GM23248 (cell line): ENCODE measurements around the gene ZNF70. TPM values are rescaled to one million over a fixed set of nuclear protein-coding genes. Genes with fewer than 3 reads are reported as not detected.

Source experiments
- DNase-seq: peaks from one replicate; pipeline ENCODE4 v3.0.0-alpha.2; 2015
- H2AFZ ChIP-seq: fragments of 200-600 bp; sonication (generic); 2 replicates; pipeline ENCODE4 v1.6.1; 2016; ENCODE audit warnings: antibody characterized with exemption
- H3F3A ChIP-seq: fragments of 200-600 bp; sonication (generic); 2 replicates; pipeline ENCODE4 v1.6.1; 2016; ENCODE audit warnings: mild to moderate bottlenecking, antibody characterized with exemption, mixed run types; ENCODE audit not compliant: insufficient read depth
- H3K27ac ChIP-seq: fragments of 200-600 bp; sonication (generic); 2 replicates; pipeline ENCODE4 v1.5.1; 2016; ENCODE audit warnings: mild to moderate bottlenecking
- H3K27me3 ChIP-seq: fragments of 200-600 bp; sonication (generic); replicated peaks from 2 replicates; pipeline ENCODE4 v1.6.1; 2016; ENCODE audit warnings: mild to moderate bottlenecking; ENCODE audit not compliant: insufficient read depth
- H3K36me3 ChIP-seq: fragments of 200-600 bp; sonication (generic); 2 replicates; pipeline ENCODE4 v1.6.1; 2016; ENCODE audit warnings: low read depth, mild to moderate bottlenecking
- H3K4me1 ChIP-seq: fragments of 200-600 bp; sonication (generic); 2 replicates; pipeline ENCODE4 v1.6.1; 2016; ENCODE audit warnings: mild to moderate bottlenecking; ENCODE audit not compliant: insufficient read depth
- H3K4me2 ChIP-seq: fragments of 200-600 bp; sonication (generic); one replicate; pipeline ENCODE4 v1.6.1; 2016; ENCODE audit warnings: mild to moderate bottlenecking; ENCODE audit not compliant: unreplicated experiment
- H3K4me3 ChIP-seq: fragments of 200-600 bp; sonication (generic); 2 replicates; pipeline ENCODE4 v1.5.1; 2016; ENCODE audit warnings: mild to moderate bottlenecking
- H3K79me2 ChIP-seq: fragments of 200-600 bp; sonication (generic); 2 replicates; pipeline ENCODE4 v1.6.1; 2016; ENCODE audit warnings: mild to moderate bottlenecking; ENCODE audit not compliant: insufficient read depth
- H3K9ac ChIP-seq: fragments of 200-600 bp; sonication (generic); 2 replicates; pipeline ENCODE4 v1.6.1; 2016; ENCODE audit warnings: mild to moderate bottlenecking
- H3K9me2 ChIP-seq: fragments of 200-600 bp; sonication (generic); 2 replicates; pipeline ENCODE4 v1.6.1; 2016; ENCODE audit warnings: mixed run types, mild to moderate bottlenecking, moderate library complexity; ENCODE audit not compliant: insufficient read depth
- H3K9me3 ChIP-seq: fragments of 200-600 bp; sonication (generic); one replicate; pipeline ENCODE4 v1.6.1; 2017; ENCODE audit warnings: low read depth
- H4K20me1 ChIP-seq: fragments of 200-600 bp; sonication (generic); 2 replicates; pipeline ENCODE4 v1.6.0; 2016; ENCODE audit not compliant: insufficient read depth
- EZH2 ChIP-seq: fragments of 200-600 bp; sonication (generic); IDR thresholded peaks from 2 replicates; pipeline ENCODE4 v1.6.1; 2018; ENCODE audit warnings: antibody characterized with exemption, mild to moderate bottlenecking; ENCODE audit not compliant: insufficient read depth, poor library complexity, severe bottlenecking
- EZH2phosphoT487 ChIP-seq: fragments of 200-600 bp; sonication (generic); IDR thresholded peaks from 2 replicates; pipeline ENCODE4 v1.6.1; 2018; ENCODE audit warnings: antibody characterized with exemption, moderate library complexity, mild to moderate bottlenecking, low read depth; ENCODE audit not compliant: insufficient read depth
- WGBS, 2 experiments: methylation state at CpG; one replicate each; pipeline ENCODE4 v1.1.6; 2015 to 2017; ENCODE audit warnings: low lambda C conversion rate in 2 of 2, low coverage in 1 of 2; ENCODE audit errors: missing lambda C conversion rate in 2 of 2; 5-methylcytosine and 5-hydroxymethylcytosine counted together
- in situ Hi-C: fragments of 300-500 bp; cut with MboI; formaldehyde crosslinking; loops from 2 replicates; pipeline ENCODE4 v1.15.0; 2020
- polyA plus RNA-seq: library from polyadenylated mRNA; unstranded; fragments of >200 nt; fragmentation: Nextera tagmentation; extraction: Ambion mirVana; gene quantifications from 2 replicates; pipeline ENCODE4 v1.2.1, GENCODE V29; 2016
- total RNA-seq: library from RNA; depleted of rRNA; stranded (reverse); fragments of >200 nt; shearing (Covaris generic); gene quantifications from 2 replicates; pipeline ENCODE4 v1.2.3, GENCODE V29; 2014

The ZNF70 gene
- total and polyA plus RNA-seq, 2 experiments from 2014 or later, result 1.0 to 2.5 TPM

- 91 to 96% methylated on average over 11 of the region's 11 CpGs for WGBS, 2 experiments
- no peak for TF ChIP-seq EZH2
- no peak for TF ChIP-seq EZH2phosphoT487
Observed at GRCh38 chr22:23697031-23697970, 53.6 kb downstream of the ZNF70 start.

GRCh38 chr22:23696326-23696851 is 54.5 kb downstream of the ZNF70 start:
- Histone ChIP-seq H3K4me2 (no peak overlapping the region), H2AFZ (no peak overlapping the region), H3K4me1 (no peaks in the 10 kb centered on the region), H3K79me2 (peaks cover 7% of the 10 kb centered on the region; the same call in 1 of the 2 replicates), H3F3A (no peaks in the 10 kb centered on the region), H3K27ac (no peak overlapping the region), H3K36me3 (peaks cover 6% of the 10 kb centered on the region; the same call in 1 of the 2 replicates), H3K9me3 (no peaks in the 10 kb centered on the region), H3K4me3 (no peak overlapping the region), H3K27me3 (no peaks in the 10 kb centered on the region), H4K20me1 (no peaks in the 10 kb centered on the region), H3K9ac (no peak overlapping the region), H3K9me2 (no peaks in the 10 kb centered on the region)
- in situ Hi-C loops, result no loop called here
- 97% methylated on average over 9 to 13 of the region's 13 CpGs for WGBS, 2 experiments
- TF ChIP-seq EZH2 (no peak), EZH2phosphoT487 (no peak)
- DNase-seq, result no peak

More at GRCh38 chr22:23697031-23697970, 53.6 kb downstream of the ZNF70 start:
- Histone ChIP-seq H3K4me2 (no peak overlapping the region), H3K27me3 (no peaks in the 10 kb centered on the region), H3K9me3 (no peaks in the 10 kb centered on the region), H3K4me3 (no peak overlapping the region), H3F3A (no peaks in the 10 kb centered on the region), H3K36me3 (peaks cover 6% of the 10 kb centered on the region; the same call in 1 of the 2 replicates), H3K9me2 (no peaks in the 10 kb centered on the region), H4K20me1 (no peaks in the 10 kb centered on the region), H3K27ac (no peak overlapping the region), H3K9ac (no peak overlapping the region), H2AFZ (no peak overlapping the region), H3K4me1 (no peaks in the 10 kb centered on the region), H3K79me2 (peaks cover 14% of the 10 kb centered on the region; the same call in 1 of the 2 replicates)
- in situ Hi-C loops, result no loop called here
- no peak for DNase-seq

GRCh38 chr22:23695571-23696325 is 55.2 kb downstream of the ZNF70 start:
- TF ChIP-seq EZH2phosphoT487 (no peak), EZH2 (no peak)
- no peaks in the 10 kb centered on the region for H3K9me2 ChIP-seq
- H3K9me3 ChIP-seq, result no peaks in the 10 kb centered on the region
- H3K79me2 ChIP-seq, result 0 out of 2 replicates have a peak, but pooled peaks cover 5% of the 10 kb centered on the region
- H3K4me3 ChIP-seq, result no peak overlapping the region
- DNase-seq, result no peak
- no peaks in the 10 kb centered on the region for H3F3A ChIP-seq
- no peaks in the 10 kb centered on the region for H4K20me1 ChIP-seq
- no peaks in the 10 kb centered on the region for H3K4me1 ChIP-seq
- no peak overlapping the region for H2AFZ ChIP-seq
- H3K36me3 ChIP-seq, result peaks cover 6% of the 10 kb centered on the region; the same call in 1 of the 2 replicates
- no peak overlapping the region for H3K4me2 ChIP-seq
- no peaks in the 10 kb centered on the region for H3K27me3 ChIP-seq
- no peak overlapping the region for H3K9ac ChIP-seq
- in situ Hi-C loops, result no loop called here
- no peak overlapping the region for H3K27ac ChIP-seq
- 92 to 94% methylated on average over 19 of the region's 19 CpGs for WGBS, 2 experiments

GRCh38 chr22:23695141-23695540 is 55.8 kb downstream of the ZNF70 start:
- H3K79me2 ChIP-seq, result no peaks in the 10 kb centered on the region
- WGBS, 2 experiments, result 85 to 92% methylated on average over 2 to 3 of the region's 3 CpGs

More at GRCh38 chr22:23695141-23695540, 55.8 kb downstream of the ZNF70 start:
- Histone ChIP-seq H3K27me3 (no peaks in the 10 kb centered on the region), H2AFZ (no peak overlapping the region), H3K4me3 (no peak overlapping the region), H3K4me2 (no peak overlapping the region), H3K27ac (no peak overlapping the region), H3F3A (no peaks in the 10 kb centered on the region), H3K4me1 (no peaks in the 10 kb centered on the region), H4K20me1 (no peaks in the 10 kb centered on the region), H3K9me3 (no peaks in the 10 kb centered on the region), H3K9ac (no peak overlapping the region), H3K9me2 (no peaks in the 10 kb centered on the region), H3K36me3 (peaks cover 4% of the 10 kb centered on the region; the same call in 1 of the 2 replicates)
- DNase-seq, result no peak
- no peak for TF ChIP-seq EZH2
- no peak for TF ChIP-seq EZH2phosphoT487
- in situ Hi-C loops, result no loop called here
